Hepatocyte (in vitro differentiated cells): ENCODE data around the gene PCBP4. TPM values are rescaled to one million over a fixed set of nuclear protein-coding genes. Genes with fewer than 3 reads are reported as not detected.

Experiments
- DNase-seq: peaks from one replicate; pipeline ENCODE4 v3.0.0-alpha.2; 2016; ENCODE audit warnings: low spot score
- H2AFZ ChIP-seq: fragments of 200-600 bp; sonication (generic); 2 replicates; pipeline ENCODE4 v1.6.0; 2016; ENCODE audit warnings: antibody characterized with exemption, mild to moderate bottlenecking
- H3K27ac ChIP-seq: fragments of 200-600 bp; sonication (generic); 2 replicates; pipeline ENCODE4 v1.5.1; 2016; ENCODE audit warnings: mild to moderate bottlenecking
- H3K27me3 ChIP-seq: fragments of 200-600 bp; sonication (generic); 2 replicates; pipeline ENCODE4 v1.6.1; 2016
- H3K36me3 ChIP-seq: fragments of 200-600 bp; sonication (generic); replicated peaks from 2 replicates; pipeline ENCODE4 v1.5.1; 2016; ENCODE audit warnings: low read depth; ENCODE audit not compliant: insufficient read depth
- H3K4me1 ChIP-seq: fragments of 200-600 bp; sonication (generic); 2 replicates; pipeline ENCODE4 v1.5.1; 2016; ENCODE audit warnings: mild to moderate bottlenecking, moderate library complexity; ENCODE audit not compliant: insufficient read depth
- H3K4me2 ChIP-seq: fragments of 200-600 bp; sonication (generic); 2 replicates; pipeline ENCODE4 v1.6.0; 2016
- H3K4me3 ChIP-seq: fragments of 200-600 bp; sonication (generic); 2 replicates; pipeline ENCODE4 v1.5.1; 2016; ENCODE audit warnings: mild to moderate bottlenecking
- H3K79me2 ChIP-seq: fragments of 200-600 bp; sonication (generic); 2 replicates; pipeline ENCODE4 v1.6.0; 2017; ENCODE audit warnings: mild to moderate bottlenecking
- H3K9me2 ChIP-seq: fragments of 200-600 bp; sonication (generic); replicated peaks from 2 replicates; pipeline ENCODE4 v1.6.0; 2017; ENCODE audit warnings: mild to moderate bottlenecking; ENCODE audit not compliant: insufficient read depth
- H3K9me3 ChIP-seq: fragments of 200-600 bp; sonication (generic); 2 replicates; pipeline ENCODE4 v1.5.1; 2016; ENCODE audit warnings: low read depth, mild to moderate bottlenecking
- H4K20me1 ChIP-seq: fragments of 200-600 bp; sonication (generic); 2 replicates; pipeline ENCODE4 v1.6.0; 2016; ENCODE audit warnings: mild to moderate bottlenecking; ENCODE audit not compliant: insufficient read depth, poor library complexity, severe bottlenecking
- CTCF ChIP-seq: fragments of 200-600 bp; sonication (generic); IDR thresholded peaks from 2 replicates; pipeline ENCODE4 v1.5.1; 2016; ENCODE audit warnings: antibody characterized with exemption, mild to moderate bottlenecking; ENCODE audit not compliant: poor library complexity
- EZH2 ChIP-seq: fragments of 200-600 bp; sonication (generic); IDR thresholded peaks from 2 replicates; pipeline ENCODE4 v1.6.1; 2016; ENCODE audit warnings: antibody characterized with exemption, mild to moderate bottlenecking, borderline replicate concordance
- EZH2phosphoT487 ChIP-seq: fragments of 200-600 bp; sonication (generic); IDR thresholded peaks from one replicate; pipeline ENCODE4 v1.6.1; 2018; ENCODE audit warnings: antibody characterized with exemption, mild to moderate bottlenecking, low read depth, moderate library complexity; ENCODE audit not compliant: unreplicated experiment, severe bottlenecking
- WGBS: methylation state at CpG from one replicate; pipeline ENCODE4 v1.1.6; 2016; ENCODE audit warnings: low lambda C conversion rate; ENCODE audit errors: missing lambda C conversion rate; 5-methylcytosine and 5-hydroxymethylcytosine counted together
- polyA plus RNA-seq: library from polyadenylated mRNA; unstranded; fragments of >200 nt; fragmentation: Nextera tagmentation; extraction: Ambion mirVana; gene quantifications from 2 replicates; pipeline ENCODE4 v1.2.1, GENCODE V29; 2016
- total RNA-seq: library from RNA; depleted of rRNA; stranded (reverse); fragments of >200 nt; gene quantifications from 2 replicates; pipeline ENCODE4 v1.2.3, GENCODE V29; 2014

PCBP4 gene
- total and polyA plus RNA-seq, 2 experiments from 2014 or later, result 42.4 to 60.2 TPM

GRCh38 chr3:51961602-51962569 is 5.4 kb downstream of the PCBP4 start:
- Histone ChIP-seq H3K4me2 (no peak overlapping the region), H3K27ac (no peak overlapping the region), H3K4me1 (peaks cover 17% of the 10 kb centered on the region), H3K27me3 (no peaks in the 10 kb centered on the region), H2AFZ (no peak overlapping the region), H4K20me1 (no peaks in the 10 kb centered on the region), H3K9me2 (no peaks in the 10 kb centered on the region), H3K36me3 (no peaks in the 10 kb centered on the region), H3K9me3 (no peaks in the 10 kb centered on the region), H3K79me2 (peaks cover 29% of the 10 kb centered on the region), H3K4me3 (no peak overlapping the region)
- TF ChIP-seq EZH2phosphoT487, result no peak
- TF ChIP-seq CTCF, result no peak
- TF ChIP-seq EZH2, result no peak
- no peak for DNase-seq
- WGBS, result 62% methylated on average over 9 of the region's 9 CpGs

GRCh38 chr3:51961011-51961410 is 6.2 kb downstream of the PCBP4 start:
- no peak overlapping the region for H3K4me3 ChIP-seq
- no peaks in the 10 kb centered on the region for H3K36me3 ChIP-seq
- H2AFZ ChIP-seq, result no peak overlapping the region
- no peak overlapping the region for H3K4me2 ChIP-seq
- H3K27me3 ChIP-seq, result no peaks in the 10 kb centered on the region
- no peak overlapping the region for H3K27ac ChIP-seq
- H3K9me3 ChIP-seq, result no peaks in the 10 kb centered on the region
- TF ChIP-seq EZH2 (no peak), CTCF (no peak), EZH2phosphoT487 (no peak)
- DNase-seq, result no peak
- no peaks in the 10 kb centered on the region for H4K20me1 ChIP-seq
- 93% methylated on average over 18 of the region's 18 CpGs for WGBS
- H3K79me2 ChIP-seq, result peaks cover 20% of the 10 kb centered on the region
- H3K9me2 ChIP-seq, result no peaks in the 10 kb centered on the region
- H3K4me1 ChIP-seq, result peaks cover 14% of the 10 kb centered on the region

GRCh38 chr3:51960386-51960785 is 6.9 kb downstream of the PCBP4 start:
- Histone ChIP-seq H2AFZ (no peak overlapping the region), H3K4me2 (no peak overlapping the region), H3K79me2 (peaks cover 14% of the 10 kb centered on the region), H3K4me1 (peaks cover 13% of the 10 kb centered on the region), H3K27ac (no peak overlapping the region), H3K27me3 (peaks cover 3% of the 10 kb centered on the region), H3K9me2 (no peaks in the 10 kb centered on the region), H3K4me3 (no peak overlapping the region), H3K9me3 (no peaks in the 10 kb centered on the region), H4K20me1 (no peaks in the 10 kb centered on the region), H3K36me3 (no peaks in the 10 kb centered on the region)
- whole genome bisulfite sequencing, result 96% methylated on average over 10 of the region's 10 CpGs
- no peak for TF ChIP-seq CTCF
- TF ChIP-seq EZH2phosphoT487, result no peak
- TF ChIP-seq EZH2, result no peak
- DNase-seq, result no peak
